Peyer's patch (tissue), 4 donors: ENCODE data around the gene PRDX3.

ENCODE experiments used
- CTCF ChIP-seq, 6 experiments: fragments of 450-650 bp in 4 of 6; fragments of 200-600 bp in 2 of 6; sonication (generic) in 1 of 6; IDR thresholded peaks; one replicate each; pipeline ENCODE4 v1.5.1; 2017 to 2019; ENCODE audit warnings: antibody characterized with exemption in 6 of 6, mild to moderate bottlenecking in 3 of 6, moderate library complexity in 1 of 6
- POLR2A ChIP-seq, 2 donors: fragments of 450-650 bp; IDR thresholded peaks; one replicate each; pipeline ENCODE4 v1.5.1; 2017; ENCODE audit warnings: antibody characterized with exemption in 2 of 2, mild to moderate bottlenecking in 2 of 2, moderate library complexity in 2 of 2

GRCh38 chr10:119165171-119166117 lies 13.2 kb downstream of the PRDX3 start, which contains the start of gene SFXN4:
- TF ChIP-seq CTCF (IDR thresholded peaks at IDR 0.05) (peak in 3 of 6 experiments; percentile 13 to 34 (median 20)), POLR2A (IDR thresholded peaks at IDR 0.05) (peak; percentile 75 to 79)
